ENCODE data around the gene CHDH. TPM values are rescaled to one million over a fixed set of nuclear protein-coding genes. Genes with fewer than 3 reads are reported as not detected.

CHDH gene
- total RNA-seq, 4 donors from 2014 or later = 2.8 to 15.9 (median 9.7) TPM

- DNase-seq (ENCODE audit: low spot score in 2 of 2) = no peak
- 81 to 93% methylated on average over 1 of the region's 1 CpG for WGBS, 2 donors
- no peak for TF ChIP-seq EP300 (IDR thresholded peaks at IDR 0.05)
- TF ChIP-seq CTCF (IDR thresholded peaks at IDR 0.05) = no peak
- TF ChIP-seq POLR2A (IDR thresholded peaks at IDR 0.05) = no peak
- Histone ChIP-seq H3K4me1 (peaks cover 3 to 30% (median 8%) of the 10 kb centered on the region in 4 donors), H3K36me3 (peaks cover 0 to 56% (median 0%) of the 10 kb centered on the region in 3 donors), H3K9me3 (no peaks in the 10 kb centered on the region), H3K27ac (no peak overlapping the region), H3K4me3 (no peak overlapping the region), H3K27me3 (no peaks in the 10 kb centered on the region)
These were observed 42.0 kb upstream of the CHDH start for GRCh38 chr3:53888232-53888631.

GRCh38 chr3:53887446-53887845 is 41.2 kb upstream of the CHDH start:
- Histone ChIP-seq H3K4me1 (peaks cover 3 to 28% (median 6%) of the 10 kb centered on the region in 4 donors), H3K4me3 (no peak overlapping the region), H3K27me3 (no peaks in the 10 kb centered on the region), H3K36me3 (peaks cover 0 to 56% (median 0%) of the 10 kb centered on the region in 3 donors), H3K27ac (no peak overlapping the region), H3K9me3 (no peaks in the 10 kb centered on the region)
- DNase-seq (ENCODE audit: low spot score in 2 of 2) = no peak
- TF ChIP-seq CTCF (IDR thresholded peaks at IDR 0.05) (no peak), POLR2A (IDR thresholded peaks at IDR 0.05) (no peak), EP300 (IDR thresholded peaks at IDR 0.05) (no peak)

DNA sequence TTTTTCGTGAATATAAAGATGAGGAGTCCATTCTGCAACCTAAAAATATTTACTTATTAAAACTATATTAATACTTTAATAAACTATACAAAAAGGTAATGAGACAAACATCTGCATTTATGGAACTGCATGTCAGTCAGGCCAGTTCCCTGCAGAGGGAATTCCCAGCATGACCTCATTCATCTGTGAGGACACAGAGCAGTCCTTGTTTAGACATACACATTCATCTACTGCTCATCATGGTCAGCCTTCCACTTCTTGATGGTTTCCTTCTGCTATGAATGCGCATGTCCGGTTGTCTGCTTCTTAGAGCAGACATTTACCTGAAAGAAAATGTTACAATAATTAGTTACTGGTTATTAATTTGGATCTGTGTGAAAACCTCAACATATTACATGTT is 39.0 kb upstream of the CHDH start:
- 51 to 56% methylated on average over 3 of the region's 3 CpGs for WGBS, 2 donors
- no peak for DNase-seq (ENCODE audit: low spot score in 2 of 2)
- Histone ChIP-seq H3K9me3 (no peaks in the 10 kb centered on the region), H3K36me3 (peaks cover 0 to 56% (median 0%) of the 10 kb centered on the region in 3 donors), H3K4me3 (no peak overlapping the region), H3K4me1 (peaks cover 0 to 28% (median 13%) of the 10 kb centered on the region in 4 donors), H3K27ac (no peak overlapping the region), H3K27me3 (no peaks in the 10 kb centered on the region)
- TF ChIP-seq CTCF (IDR thresholded peaks at IDR 0.05) (no peak), EP300 (IDR thresholded peaks at IDR 0.05) (no peak), POLR2A (IDR thresholded peaks at IDR 0.05) (no peak)

GRCh38 chr3:53884623-53885022 is 38.4 kb upstream of the CHDH start:
- WGBS, 2 donors = 87 to 90% methylated on average over 11 of the region's 11 CpGs
- Histone ChIP-seq H3K4me3 (no peak overlapping the region), H3K27me3 (no peaks in the 10 kb centered on the region), H3K4me1 (peaks cover 0 to 25% (median 11%) of the 10 kb centered on the region in 4 donors), H3K36me3 (peaks cover 0 to 59% (median 0%) of the 10 kb centered on the region in 3 donors), H3K27ac (no peak overlapping the region), H3K9me3 (no peaks in the 10 kb centered on the region)
- no peak for TF ChIP-seq CTCF (IDR thresholded peaks at IDR 0.05)
- TF ChIP-seq POLR2A (IDR thresholded peaks at IDR 0.05) = no peak
- TF ChIP-seq EP300 (IDR thresholded peaks at IDR 0.05) = no peak
- no peak for DNase-seq (ENCODE audit: low spot score in 2 of 2)

DNA sequence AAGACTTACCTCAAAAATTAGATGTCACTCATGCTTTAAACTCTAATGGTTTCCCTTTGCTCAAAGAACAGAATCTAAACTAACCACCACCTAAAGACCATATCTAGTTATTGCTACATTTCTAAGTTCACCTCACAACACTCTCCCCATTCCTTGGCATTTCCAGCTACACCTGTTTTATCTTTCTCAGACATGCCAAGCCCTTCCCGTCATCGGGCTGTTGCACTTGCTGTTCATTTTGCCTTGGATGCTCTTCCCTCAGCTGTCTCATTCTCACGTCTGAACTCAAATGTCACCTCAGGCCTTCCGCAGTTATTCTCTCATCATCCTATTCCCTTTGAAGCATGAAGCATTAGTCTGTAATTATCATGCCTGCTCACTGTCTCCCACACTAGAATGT is 36.8 kb upstream of the CHDH start:
- 91 to 96% methylated on average over 4 of the region's 4 CpGs for WGBS, 2 donors
- H3K27ac ChIP-seq = no peak overlapping the region
- H3K4me3 ChIP-seq = no peak overlapping the region
- no peak for DNase-seq (ENCODE audit: low spot score in 2 of 2)
- H3K4me1 ChIP-seq = peaks cover 0 to 15% (median 11%) of the 10 kb centered on the region in 4 donors
- H3K36me3 ChIP-seq = peaks cover 0 to 64% (median 1%) of the 10 kb centered on the region in 3 donors
- TF ChIP-seq EP300 (IDR thresholded peaks at IDR 0.05) (no peak), POLR2A (IDR thresholded peaks at IDR 0.05) (no peak), CTCF (IDR thresholded peaks at IDR 0.05) (no peak)
- no peaks in the 10 kb centered on the region for H3K9me3 ChIP-seq
- no peaks in the 10 kb centered on the region for H3K27me3 ChIP-seq
